Left renal cortex interstitium (tissue), 4 donors: ENCODE measurements around the gene DKKL1. TPM values are rescaled to one million over a fixed set of nuclear protein-coding genes. Genes with fewer than 3 reads are reported as not detected.
A peak's percentile ranks its signal among the peaks of the same experiment; 100 is the strongest.
"Not testable (repeated sequence)": the region's sequence is repeated elsewhere in the genome, so short reads cannot be mapped to it uniquely, and the experiment has no call there.

Source experiments
- DNase-seq, 4 donors: peaks; one replicate each; pipeline ENCODE4 v3.0.0-alpha.2; 2013; ENCODE audit warnings: low read depth in 4 of 4, low spot score in 2 of 4, missing footprints in 1 of 4
- polyA plus RNA-seq, 4 donors: library from polyadenylated mRNA; unstranded; fragments of 120-200 nt; gene quantifications; one replicate each; pipeline ENCODE4 v1.2.1, GENCODE V29; 2013; ENCODE audit not compliant: insufficient read length in 4 of 4

DKKL1 gene
- polyA plus RNA-seq, result 1 to 10 TPM; 4.5 to 6.4 (median 5.8) TPM

DNA sequence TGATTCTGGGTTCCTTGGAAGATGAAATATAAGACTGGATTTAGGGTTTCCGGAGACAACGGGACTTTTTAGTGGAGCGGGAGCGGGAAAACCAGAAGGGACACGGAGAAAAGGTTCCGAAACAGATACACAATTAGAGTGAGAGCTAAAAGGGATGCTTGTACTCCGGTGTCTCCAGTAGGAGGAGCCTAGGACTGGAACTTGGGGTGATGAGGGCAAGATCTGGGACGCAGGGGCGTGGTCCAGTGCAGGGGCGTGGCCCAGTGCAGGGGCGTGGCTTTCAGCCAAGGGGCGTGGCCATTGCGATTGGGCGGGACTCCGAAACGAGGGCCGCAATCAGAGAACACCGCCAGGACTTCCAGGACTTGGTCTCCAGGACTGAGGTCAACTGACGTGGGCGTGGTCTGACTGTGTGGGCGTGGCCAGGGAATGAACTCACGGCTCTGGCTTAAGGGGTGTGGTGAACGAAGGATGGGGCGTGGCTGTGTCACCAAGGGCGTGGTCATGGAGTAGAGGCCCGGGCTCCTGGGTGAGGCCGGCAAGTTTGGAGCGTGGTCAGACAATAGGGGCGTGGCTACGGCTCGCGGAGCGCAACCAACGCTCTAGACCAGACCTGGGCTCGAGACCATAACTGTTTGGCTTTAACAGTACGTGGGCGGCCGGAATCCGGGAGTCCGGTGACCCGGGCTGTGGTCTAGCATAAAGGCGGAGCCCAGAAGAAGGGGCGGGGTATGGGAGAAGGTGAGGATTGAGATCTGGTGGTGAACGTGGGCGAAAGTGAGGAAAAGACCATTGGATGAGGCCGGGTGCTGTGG, at the start of gene DKKL1:
Gene DKKL1 (plus strand): TSS at position 610 of the 815 bp plus-strand sequence. CDS start 122 bp downstream, at position 732.
- peak; percentile 93 to 95 (median 94) for DNase-seq

DNA sequence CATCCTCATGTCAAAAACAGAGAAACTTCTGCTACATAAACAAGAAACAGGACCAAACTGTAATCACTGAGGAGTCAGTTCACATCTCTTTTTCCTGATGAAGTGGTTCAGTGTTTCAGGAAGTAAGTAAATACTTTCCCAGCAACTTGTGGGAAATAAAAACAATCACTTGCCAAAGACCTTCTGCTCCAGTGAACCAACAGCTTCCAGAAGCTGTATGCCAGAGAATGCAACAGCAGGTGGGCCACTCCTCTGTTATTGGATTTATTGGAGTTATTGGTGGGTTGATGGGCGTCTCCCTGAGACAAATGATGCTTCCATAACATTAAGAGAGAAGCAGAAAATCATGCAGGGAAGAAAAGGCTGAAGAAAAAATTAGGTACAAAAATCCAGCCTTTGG, 48.6 kb upstream of the DKKL1 start:
- no peak for DNase-seq

GRCh38 chr19:49316284-49316683, 47.4 kb upstream of the DKKL1 start:
- DNase-seq, result no peak

DNA sequence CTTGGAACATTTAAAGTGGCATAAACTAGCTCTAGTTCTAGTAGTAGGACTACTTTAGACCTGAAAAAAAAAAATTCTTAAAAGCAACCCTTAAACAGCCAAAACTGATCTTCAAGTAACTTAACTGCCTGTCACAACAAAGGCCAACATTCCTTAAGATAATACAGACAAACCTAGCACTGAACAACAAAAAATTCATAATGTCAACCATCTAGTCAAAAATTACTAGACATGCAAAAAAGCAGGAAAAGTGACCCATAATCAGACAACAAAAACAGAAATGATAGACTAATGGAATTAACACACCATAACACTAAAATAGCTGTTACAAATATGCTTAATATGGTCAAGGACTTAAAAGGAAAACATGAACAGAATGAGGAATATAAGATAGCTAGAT, 45.4 kb upstream of the DKKL1 start:
- no peak for DNase-seq

GRCh38 chr19:49324801-49325576, 38.7 kb upstream of the DKKL1 start, which contains the start of gene SLC6A16:
SLC6A16 (minus strand) TSS chr19:49325191; CDS start chr19:49311347, 13,844 bp downstream.
- no peak for DNase-seq

GRCh38 chr19:49325756-49326155, 37.9 kb upstream of the DKKL1 start:
- not testable (repeated sequence) for DNase-seq

DNA sequence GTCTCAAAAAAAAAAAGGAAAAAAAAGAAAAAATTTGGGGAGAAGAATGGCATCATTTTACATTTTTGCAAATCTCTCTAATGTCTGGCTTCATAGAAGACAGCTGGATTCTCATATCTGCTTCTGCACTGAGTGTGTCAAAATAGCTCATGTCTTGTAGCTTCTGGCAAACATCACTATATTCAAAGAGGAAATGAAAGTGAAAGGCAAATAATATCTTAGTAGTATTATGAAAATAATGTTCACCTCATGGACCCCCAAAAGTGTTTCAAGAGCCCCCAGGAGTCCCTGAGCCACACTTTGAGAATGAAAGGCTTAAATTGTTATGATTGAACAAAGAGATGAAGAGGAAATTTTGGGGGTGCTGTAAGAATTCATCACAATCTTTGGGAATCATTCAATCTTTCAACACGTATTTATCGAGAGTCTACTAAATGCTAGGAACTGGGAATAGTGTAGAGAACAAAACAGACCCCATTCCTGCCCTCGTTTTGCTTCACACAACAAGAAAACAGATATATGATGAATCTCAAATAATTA, 37.4 kb upstream of the DKKL1 start:
- DNase-seq, result no peak

DNA sequence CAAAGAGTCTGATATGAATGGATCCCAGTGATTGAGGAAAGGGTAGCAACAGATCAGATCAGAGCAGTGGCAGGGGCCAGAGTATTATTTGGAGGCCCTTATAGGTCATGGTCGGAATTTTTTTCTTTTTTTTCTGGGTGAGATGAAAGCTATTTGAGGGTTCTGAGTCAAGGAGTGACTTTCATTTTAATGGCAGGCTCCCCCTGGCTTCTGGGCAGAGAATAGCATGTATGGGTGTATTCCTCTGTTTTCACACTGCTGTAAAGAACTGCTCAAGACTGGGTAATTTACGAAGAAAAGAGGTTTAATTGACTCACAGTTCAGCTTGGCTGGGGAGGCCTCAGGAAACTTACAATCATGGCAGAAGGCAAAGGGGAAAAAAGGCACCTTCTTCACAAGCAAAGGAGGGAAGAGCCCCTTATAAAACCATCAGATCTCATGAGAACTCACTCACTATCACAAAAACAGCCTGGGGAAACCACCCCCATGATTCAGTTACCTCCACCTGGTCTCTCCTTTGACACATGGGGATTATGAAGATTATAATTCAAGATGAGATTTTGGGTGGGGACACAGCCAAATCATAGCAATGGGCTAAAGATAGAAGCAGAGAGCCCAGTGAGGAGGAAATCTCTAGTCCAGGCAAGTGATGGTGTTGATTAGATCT, 35.7 kb upstream of the DKKL1 start:
- no peak for DNase-seq

DNA sequence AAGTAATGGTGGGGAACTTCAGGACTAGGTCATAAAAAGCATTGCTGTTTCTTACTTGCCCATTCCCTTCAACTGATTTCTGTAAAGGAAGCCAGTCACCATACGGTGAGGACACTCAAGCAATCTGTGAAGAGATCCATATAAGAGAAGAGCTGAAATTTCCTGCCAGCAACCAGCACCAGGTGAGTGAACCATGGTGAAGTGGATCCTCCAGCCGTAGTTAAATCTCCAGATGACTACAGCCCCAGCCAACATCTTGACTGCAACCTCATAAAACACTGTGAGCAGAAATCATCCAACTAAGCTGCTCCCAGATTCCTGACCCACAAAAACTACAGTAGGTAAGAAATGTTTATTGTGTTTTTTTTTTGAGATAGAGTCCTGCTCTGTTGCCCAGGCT, 34.9 kb upstream of the DKKL1 start:
- no peak for DNase-seq

- DNase-seq, result not testable (repeated sequence)
Observed at GRCh38 chr19:49331187-49331586, 32.5 kb upstream of the DKKL1 start.

DNA sequence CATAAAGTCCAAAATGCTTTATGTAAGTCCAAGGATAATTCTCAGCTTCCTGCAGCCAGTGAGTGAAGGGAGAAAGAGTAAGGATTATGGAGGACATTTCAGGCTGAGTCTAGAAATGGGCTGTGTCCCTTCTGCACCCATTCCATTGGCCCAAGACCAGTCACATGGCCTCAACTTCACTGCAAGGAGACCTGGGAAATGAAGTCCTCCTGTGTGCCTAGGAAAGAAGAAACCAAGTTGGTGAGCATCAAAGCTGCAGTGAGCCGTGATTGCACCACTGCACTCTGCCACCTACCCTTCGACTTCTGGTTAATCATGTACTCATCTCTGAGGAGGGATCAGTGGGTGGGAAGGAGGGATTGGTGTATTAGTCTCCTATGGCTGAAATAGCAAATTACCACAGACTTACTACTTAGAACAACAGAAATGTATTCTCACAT, 32.0 kb upstream of the DKKL1 start:
- no peak for DNase-seq

DNA sequence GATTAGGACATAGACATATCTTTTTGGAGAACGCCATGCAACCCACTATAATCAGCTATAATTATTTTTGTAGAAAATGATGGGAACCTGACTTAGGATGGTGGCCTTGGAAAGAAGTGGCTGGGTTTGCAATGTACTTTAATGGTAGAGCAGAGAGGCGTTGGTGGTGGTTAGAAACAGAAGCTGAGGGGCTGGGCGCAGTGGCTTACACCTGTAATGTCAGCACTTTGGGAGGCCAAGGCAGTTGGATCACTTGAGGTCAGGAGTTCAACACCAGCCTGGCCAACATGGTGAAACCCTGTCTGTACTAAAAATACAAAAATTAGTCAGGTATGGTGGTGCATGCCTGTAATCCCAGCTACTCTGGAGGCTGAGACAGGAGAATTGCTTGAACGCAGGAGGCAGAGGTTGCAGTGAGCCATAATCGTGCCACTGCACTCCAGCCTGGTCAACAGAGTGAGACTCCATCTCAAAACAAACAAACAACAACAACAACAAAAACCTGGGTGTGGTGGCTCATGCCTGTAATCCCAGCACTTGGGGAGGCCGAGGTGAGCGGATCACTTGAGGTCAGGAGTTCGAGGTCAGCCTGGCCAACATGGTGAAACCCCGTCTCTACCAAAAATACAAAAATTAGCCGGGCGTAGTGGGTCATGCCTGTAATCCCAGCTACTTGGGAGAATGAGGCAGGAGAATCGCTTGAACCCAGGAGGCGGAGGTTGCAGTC, 30.8 kb upstream of the DKKL1 start:
- DNase-seq, result not testable (repeated sequence)

GRCh38 chr19:49333418-49333805, 30.3 kb upstream of the DKKL1 start:
- DNase-seq, result no peak

DNA sequence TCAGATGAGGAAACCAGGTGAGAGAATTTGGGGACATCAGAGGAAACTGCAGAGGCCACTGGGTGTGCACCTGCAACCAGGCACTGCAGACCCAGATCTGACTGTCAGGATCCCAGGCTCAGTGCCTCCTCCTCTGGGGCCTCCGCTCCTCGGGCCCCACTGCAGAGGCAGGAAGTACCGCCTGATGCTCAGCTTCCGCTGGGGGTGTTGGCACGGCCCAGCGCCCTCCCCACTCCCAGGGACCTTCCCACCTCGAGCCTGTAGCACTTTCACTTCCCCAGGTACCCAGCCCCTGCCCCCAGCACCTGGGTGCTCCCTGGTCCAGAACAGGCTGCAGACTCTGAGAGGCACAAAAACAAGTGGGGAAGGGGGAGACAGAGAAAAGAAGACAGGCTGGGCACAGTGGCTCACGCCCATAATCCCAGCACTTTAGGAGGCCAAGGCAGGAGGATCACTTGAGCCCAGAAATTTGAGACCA, 29.8 kb upstream of the DKKL1 start:
- no peak for DNase-seq

- DNase-seq, result no peak
Observed at GRCh38 chr19:49335071-49335783, 28.4 kb upstream of the DKKL1 start, which contains the start of gene CD37. CD37 (plus strand) TSS chr19:49335406; CDS start chr19:49335541, 135 bp downstream.

DNA sequence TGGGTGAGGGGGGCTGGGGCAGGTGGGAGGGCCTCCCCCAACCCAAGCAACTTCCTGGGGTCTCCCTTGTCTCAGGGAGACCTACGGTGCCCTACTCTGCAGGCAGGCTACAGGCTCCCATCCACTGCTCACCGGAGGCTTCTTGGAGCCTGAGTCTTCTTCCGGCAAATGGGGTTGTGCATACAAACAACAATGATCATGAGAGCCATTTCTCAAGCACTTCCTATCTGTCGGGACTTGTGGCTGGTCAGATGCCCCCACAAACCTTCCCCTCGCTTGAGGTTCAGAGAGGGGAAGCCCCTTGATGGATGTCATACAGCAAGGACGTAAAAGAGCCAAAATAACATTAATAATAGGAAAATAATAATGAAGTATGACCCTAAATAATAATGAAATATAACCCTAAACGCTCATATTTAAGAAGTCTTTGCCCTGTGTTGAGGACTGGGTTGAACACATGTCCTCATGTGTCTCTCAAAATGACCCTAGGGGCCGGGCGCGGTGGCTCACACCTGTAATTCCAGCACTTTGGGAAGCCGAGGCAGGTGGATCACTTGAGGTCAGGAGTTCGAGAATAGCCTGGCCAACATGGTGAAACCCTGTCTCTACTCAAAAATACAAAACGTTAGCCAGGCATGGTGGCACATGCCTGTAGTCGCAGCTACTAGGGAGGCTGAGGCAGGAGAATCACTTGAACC, 27.7 kb upstream of the DKKL1 start:
- no peak for DNase-seq

DNA sequence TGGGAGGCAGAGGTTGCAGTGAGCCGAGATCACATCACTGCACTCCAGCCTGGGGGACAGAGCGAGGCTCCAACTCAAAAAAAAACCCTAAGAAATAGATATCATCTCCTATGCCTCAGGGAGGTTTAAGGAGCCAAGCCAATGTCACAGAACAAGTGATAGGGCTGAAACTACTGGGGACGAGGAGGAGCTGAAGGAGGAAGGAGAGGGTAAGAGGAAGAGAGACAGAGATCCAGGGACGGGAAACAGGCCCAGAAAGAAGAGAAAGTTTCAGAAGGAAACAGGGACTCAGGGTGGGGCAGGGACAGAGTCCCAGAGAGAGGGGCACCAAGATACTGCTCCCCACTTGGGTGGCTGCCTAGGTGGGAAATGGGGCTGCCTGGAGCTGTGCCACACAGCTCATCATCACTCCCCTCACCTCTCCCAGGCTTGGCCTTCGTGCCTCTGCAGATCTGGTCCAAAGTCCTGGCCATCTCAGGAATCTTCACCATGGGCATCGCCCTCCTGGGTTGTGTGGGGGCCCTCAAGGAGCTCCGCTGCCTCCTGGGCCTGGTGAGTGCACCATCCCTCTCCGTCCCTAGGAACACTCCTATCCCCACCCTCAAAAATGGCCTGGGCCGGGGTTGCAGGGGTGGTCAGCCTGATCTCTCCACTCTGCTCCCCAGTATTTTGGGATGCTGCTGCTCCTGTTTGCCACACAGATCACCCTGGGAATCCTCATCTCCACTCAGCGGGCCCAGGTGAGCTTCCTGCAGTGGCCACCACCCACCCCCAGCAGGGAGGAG, 27.0 kb upstream of the DKKL1 start:
- DNase-seq, result no peak
